ENCODE data around the gene SYT9.
"Not testable (repeated sequence)": the region's sequence is repeated elsewhere in the genome, so short reads cannot be mapped to it uniquely, and the experiment has no call there.

Gene SYT9

GRCh38 chr11:7278314-7278917 lies 26.7 kb downstream of the SYT9 start:
- peak; percentile 30 for DNase-seq

GRCh38 chr11:7279676-7280075 lies 28.0 kb downstream of the SYT9 start:
- DNase-seq = no peak

GRCh38 chr11:7281079-7281478 lies 29.4 kb downstream of the SYT9 start:
- no peak for DNase-seq

- DNase-seq = no peak
These were observed 30.1 kb downstream of the SYT9 start for GRCh38 chr11:7281809-7282208.

- DNase-seq = no peak
These were observed 34.5 kb downstream of the SYT9 start for GRCh38 chr11:7286178-7286577.

GRCh38 chr11:7291100-7291829 lies 39.6 kb downstream of the SYT9 start:
- no peak for DNase-seq

GRCh38 chr11:7292922-7293321 lies 41.2 kb downstream of the SYT9 start:
- no peak for DNase-seq

- no peak for DNase-seq
These were observed 47.7 kb downstream of the SYT9 start for GRCh38 chr11:7299393-7299792.

- no peak for DNase-seq
These were observed 48.6 kb downstream of the SYT9 start for GRCh38 chr11:7300281-7300680.

- no peak for DNase-seq
These were observed 51.4 kb downstream of the SYT9 start for GRCh38 chr11:7303146-7303545.

GRCh38 chr11:7306900-7307299 lies 55.2 kb downstream of the SYT9 start:
- no peak for DNase-seq

- DNase-seq = no peak
These were observed 56.1 kb downstream of the SYT9 start for GRCh38 chr11:7307836-7308235.

- no peak for DNase-seq
These were observed 60.2 kb downstream of the SYT9 start for GRCh38 chr11:7311903-7312302.

- no peak for DNase-seq
These were observed 63.3 kb downstream of the SYT9 start for GRCh38 chr11:7314811-7315604.

- no peak for DNase-seq
These were observed 67.8 kb downstream of the SYT9 start for GRCh38 chr11:7319501-7319900.

- DNase-seq = no peak
These were observed 68.6 kb downstream of the SYT9 start for GRCh38 chr11:7320306-7320705.

GRCh38 chr11:7321473-7322450 lies 70.1 kb downstream of the SYT9 start:
- DNase-seq = no peak

- no peak for DNase-seq
These were observed 80.7 kb downstream of the SYT9 start for GRCh38 chr11:7332451-7332850.

GRCh38 chr11:7332962-7333361 lies 81.3 kb downstream of the SYT9 start:
- no peak for DNase-seq

- not testable (repeated sequence) for DNase-seq
These were observed 83.7 kb downstream of the SYT9 start for GRCh38 chr11:7335442-7335841.

- DNase-seq = no peak
These were observed 89.8 kb downstream of the SYT9 start for GRCh38 chr11:7341551-7341950.

GRCh38 chr11:7347611-7348431 lies 96.1 kb downstream of the SYT9 start:
- no peak for DNase-seq
